ENCODE results near the gene NRXN3.

NRXN3 gene

DNA sequence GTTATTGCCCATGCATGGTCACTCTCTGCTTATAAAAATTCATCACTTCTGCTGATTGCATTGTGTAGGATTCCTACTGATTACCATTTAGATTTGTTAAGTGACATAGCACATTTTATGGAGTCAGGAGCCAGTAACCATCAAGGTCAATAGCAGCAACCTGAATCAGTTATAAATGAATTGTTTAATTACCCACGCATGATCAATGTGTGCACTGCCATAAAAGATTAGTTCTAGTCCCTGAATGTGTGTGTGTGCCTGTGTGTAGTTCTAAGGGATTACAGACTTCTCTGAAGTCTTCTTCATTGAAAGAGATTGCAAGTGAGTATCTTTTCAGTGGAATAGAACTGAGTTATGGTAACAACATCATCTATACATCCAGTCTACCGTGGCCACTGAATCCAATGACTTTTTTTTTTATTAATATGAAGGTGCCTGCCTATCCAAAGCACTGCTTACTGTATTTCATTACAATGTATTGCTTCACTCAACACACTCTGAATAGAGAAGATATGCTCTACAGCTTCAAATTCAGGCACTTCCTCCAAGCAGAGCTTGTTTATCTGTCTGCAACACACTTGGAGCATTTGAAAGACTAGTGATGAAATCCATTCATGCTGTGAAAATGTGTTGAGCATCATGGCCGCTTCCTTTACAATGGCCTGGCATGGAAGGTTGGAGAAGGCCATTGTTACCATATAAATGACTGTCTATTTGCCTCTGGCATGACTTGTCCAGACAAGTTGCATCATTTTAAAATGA is 1659.4 kb downstream of the NRXN3 start:
- Histone ChIP-seq H3K27ac (ENCODE audit: low read depth, low read length) (no peak overlapping the region), H3K9me3 (ENCODE audit: control insufficient read depth, insufficient read depth, low read length) (no peaks in the 10 kb centered on the region), H3K36me3 (ENCODE audit: control insufficient read depth, insufficient read depth, low read length) (no peaks in the 10 kb centered on the region), H3K9ac (ENCODE audit: low read depth, low read length) (no peak overlapping the region), H3K27me3 (ENCODE audit: control insufficient read depth, insufficient read depth, low read length) (no peaks in the 10 kb centered on the region), H3K4me1 (ENCODE audit: control insufficient read depth, insufficient read depth, low read length) (peaks cover 6% of the 10 kb centered on the region; the same call in 1 of the 2 replicates), H3K4me3 (ENCODE audit: low read depth, low read length) (no peak overlapping the region)

DNA sequence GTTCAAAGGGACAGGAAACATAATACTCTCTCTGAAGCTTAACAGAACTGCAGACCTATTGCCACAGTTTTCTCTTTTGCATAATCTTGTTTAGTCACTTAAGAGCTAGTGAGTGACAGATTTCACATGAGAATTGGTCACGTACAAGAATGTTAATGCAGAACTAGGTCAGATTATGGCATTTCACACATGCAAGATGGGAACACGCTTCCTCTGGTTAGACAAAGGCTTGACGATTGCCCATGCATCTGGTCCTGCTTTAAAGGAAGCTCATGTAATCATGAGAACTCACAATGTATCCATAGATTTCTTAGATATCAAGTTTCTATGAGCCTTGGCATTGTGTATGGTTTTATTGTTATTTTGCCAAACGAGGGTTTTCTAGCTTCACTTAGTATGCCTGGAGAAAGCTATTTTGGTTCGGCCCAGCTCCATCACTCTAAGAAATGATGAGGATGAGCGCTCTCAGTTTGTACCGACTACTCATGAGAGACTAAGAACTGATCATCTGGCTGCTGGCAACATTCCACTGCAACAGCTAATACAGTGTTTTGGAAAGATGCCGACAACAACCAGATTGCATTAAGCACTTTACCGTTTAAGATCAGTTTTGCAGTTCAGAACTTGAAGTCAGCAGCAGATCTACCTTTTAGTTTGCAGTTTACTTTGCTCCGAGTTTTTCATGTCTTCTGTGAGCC is 1661.2 kb downstream of the NRXN3 start:
- no peaks in the 10 kb centered on the region for H3K36me3 ChIP-seq (ENCODE audit: control insufficient read depth, insufficient read depth, low read length)
- no peak overlapping the region for H3K4me3 ChIP-seq (ENCODE audit: low read depth, low read length)
- no peaks in the 10 kb centered on the region for H3K9me3 ChIP-seq (ENCODE audit: control insufficient read depth, insufficient read depth, low read length)
- H3K9ac ChIP-seq (ENCODE audit: low read depth, low read length): no peak overlapping the region
- H3K27me3 ChIP-seq (ENCODE audit: control insufficient read depth, insufficient read depth, low read length): no peaks in the 10 kb centered on the region
- no peak overlapping the region for H3K27ac ChIP-seq (ENCODE audit: low read depth, low read length)
- H3K4me1 ChIP-seq (ENCODE audit: control insufficient read depth, insufficient read depth, low read length): no peaks in the 10 kb centered on the region

DNA sequence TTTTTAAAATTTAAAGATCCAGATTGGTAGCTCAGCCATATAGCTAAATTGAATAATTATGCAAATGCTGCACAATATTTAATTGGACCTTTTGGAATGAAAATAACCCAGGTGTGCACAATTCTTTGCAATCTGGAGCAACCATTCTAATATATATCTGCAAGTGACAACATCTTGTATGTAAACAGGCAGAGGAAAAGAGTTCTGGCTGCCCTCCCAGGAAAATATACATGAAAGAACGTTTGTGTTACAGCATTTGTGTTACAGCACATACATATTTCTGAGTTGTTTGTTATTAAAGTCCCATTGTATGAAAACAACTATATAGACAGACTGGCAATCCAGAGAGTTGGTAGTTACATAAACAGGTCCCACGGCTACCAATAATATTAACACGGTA is 1663.6 kb downstream of the NRXN3 start:
- H3K4me1 ChIP-seq (ENCODE audit: control insufficient read depth, insufficient read depth, low read length): no peaks in the 10 kb centered on the region
- H3K36me3 ChIP-seq (ENCODE audit: control insufficient read depth, insufficient read depth, low read length): no peaks in the 10 kb centered on the region
- no peaks in the 10 kb centered on the region for H3K27me3 ChIP-seq (ENCODE audit: control insufficient read depth, insufficient read depth, low read length)
- H3K9ac ChIP-seq (ENCODE audit: low read depth, low read length): no peak overlapping the region
- no peak overlapping the region for H3K27ac ChIP-seq (ENCODE audit: low read depth, low read length)
- H3K4me3 ChIP-seq (ENCODE audit: low read depth, low read length): no peak overlapping the region
- H3K9me3 ChIP-seq (ENCODE audit: control insufficient read depth, insufficient read depth, low read length): no peaks in the 10 kb centered on the region

DNA sequence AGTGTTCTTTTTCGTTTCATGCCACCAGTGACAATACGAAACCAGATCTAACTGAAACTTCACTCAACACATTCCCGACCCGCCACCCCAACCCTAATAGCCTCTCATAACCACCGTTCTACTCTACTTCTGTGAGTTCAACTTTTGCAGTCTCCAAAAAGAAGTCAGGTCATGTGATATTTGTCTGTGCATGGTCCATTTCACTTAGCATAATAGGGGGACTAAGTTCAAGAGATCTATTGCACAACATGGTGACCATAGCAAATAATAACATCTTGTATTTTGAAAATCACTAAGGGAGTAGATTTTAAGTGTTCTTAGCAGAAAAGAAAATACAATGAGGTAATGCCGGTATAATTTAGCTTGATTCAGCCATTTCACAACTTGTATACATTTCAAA is 1664.7 kb downstream of the NRXN3 start:
- no peak overlapping the region for H3K4me3 ChIP-seq (ENCODE audit: low read depth, low read length)
- H3K27me3 ChIP-seq (ENCODE audit: control insufficient read depth, insufficient read depth, low read length): no peaks in the 10 kb centered on the region
- H3K36me3 ChIP-seq (ENCODE audit: control insufficient read depth, insufficient read depth, low read length): no peaks in the 10 kb centered on the region
- no peaks in the 10 kb centered on the region for H3K9me3 ChIP-seq (ENCODE audit: control insufficient read depth, insufficient read depth, low read length)
- H3K4me1 ChIP-seq (ENCODE audit: control insufficient read depth, insufficient read depth, low read length): no peaks in the 10 kb centered on the region
- no peak overlapping the region for H3K27ac ChIP-seq (ENCODE audit: low read depth, low read length)
- no peak overlapping the region for H3K9ac ChIP-seq (ENCODE audit: low read depth, low read length)

DNA sequence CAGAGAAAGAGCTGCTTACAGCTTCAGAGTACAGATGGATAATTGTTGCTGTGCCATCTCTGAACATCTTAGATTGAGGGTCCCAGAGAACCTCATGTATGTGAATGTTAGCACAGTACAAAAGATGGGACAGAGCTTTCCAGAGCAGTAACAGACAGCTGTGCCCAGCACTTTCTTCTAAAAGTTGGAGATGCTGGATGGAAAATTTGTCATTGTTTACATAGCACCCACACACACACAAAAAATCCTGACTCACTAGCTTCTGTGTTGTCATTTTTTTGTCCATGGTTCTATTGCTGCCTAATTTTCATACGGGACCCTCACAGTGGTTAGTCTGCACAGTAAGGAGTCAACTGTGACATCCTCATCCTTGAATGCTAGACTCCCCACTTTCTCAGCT is 1666.4 kb downstream of the NRXN3 start:
- no peak overlapping the region for H3K27ac ChIP-seq (ENCODE audit: low read depth, low read length)
- H3K4me3 ChIP-seq (ENCODE audit: low read depth, low read length): no peak overlapping the region
- no peaks in the 10 kb centered on the region for H3K4me1 ChIP-seq (ENCODE audit: control insufficient read depth, insufficient read depth, low read length)
- no peak overlapping the region for H3K9ac ChIP-seq (ENCODE audit: low read depth, low read length)
- H3K36me3 ChIP-seq (ENCODE audit: control insufficient read depth, insufficient read depth, low read length): no peaks in the 10 kb centered on the region
- H3K9me3 ChIP-seq (ENCODE audit: control insufficient read depth, insufficient read depth, low read length): no peaks in the 10 kb centered on the region
- no peaks in the 10 kb centered on the region for H3K27me3 ChIP-seq (ENCODE audit: control insufficient read depth, insufficient read depth, low read length)

DNA sequence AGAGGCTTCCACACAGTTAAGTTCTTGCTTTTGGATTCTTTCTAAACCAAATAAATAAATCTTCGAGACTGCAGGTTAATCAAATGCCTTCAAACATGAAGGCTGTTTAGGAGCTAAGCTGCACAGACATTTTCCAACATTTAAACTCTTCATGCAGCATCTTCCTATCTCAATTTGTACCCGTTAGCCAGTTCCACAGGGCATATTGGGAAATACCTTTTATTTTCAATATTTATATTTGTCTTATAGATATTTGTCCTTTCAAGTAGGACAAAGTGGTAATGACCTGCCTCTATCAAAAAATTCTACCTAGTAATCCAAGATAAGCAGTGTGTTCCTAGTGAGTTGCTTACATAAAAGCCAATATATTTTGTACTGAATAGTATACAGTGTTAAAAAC is 1667.5 kb downstream of the NRXN3 start:
- H3K4me1 ChIP-seq (ENCODE audit: control insufficient read depth, insufficient read depth, low read length): no peaks in the 10 kb centered on the region

DNA sequence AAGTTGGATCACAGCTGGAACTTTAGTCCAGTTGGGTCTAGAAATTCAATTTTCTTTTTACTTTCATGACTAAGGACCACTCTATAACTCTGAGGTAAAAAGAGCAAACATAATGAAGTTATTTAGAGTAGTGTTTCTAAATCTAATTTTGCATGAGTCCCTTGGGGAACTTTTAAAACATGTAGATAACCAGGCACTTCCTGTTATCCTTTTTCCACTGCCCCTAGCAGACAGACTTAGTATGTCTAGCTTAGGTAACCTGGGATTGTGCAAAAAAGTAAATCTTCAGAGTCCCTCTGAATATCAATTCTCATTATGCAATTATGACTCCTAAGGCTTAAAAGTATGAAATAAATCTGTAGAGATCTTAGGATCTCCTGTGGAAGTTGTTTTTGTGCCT is 1669.9 kb downstream of the NRXN3 start:
- no peaks in the 10 kb centered on the region for H3K27me3 ChIP-seq (ENCODE audit: control insufficient read depth, insufficient read depth, low read length)
- H3K9ac ChIP-seq (ENCODE audit: low read depth, low read length): no peak overlapping the region
- no peaks in the 10 kb centered on the region for H3K36me3 ChIP-seq (ENCODE audit: control insufficient read depth, insufficient read depth, low read length)
- no peak overlapping the region for H3K4me3 ChIP-seq (ENCODE audit: low read depth, low read length)
- H3K9me3 ChIP-seq (ENCODE audit: control insufficient read depth, insufficient read depth, low read length): no peaks in the 10 kb centered on the region
- H3K4me1 ChIP-seq (ENCODE audit: control insufficient read depth, insufficient read depth, low read length): no peaks in the 10 kb centered on the region
- H3K27ac ChIP-seq (ENCODE audit: low read depth, low read length): no peak overlapping the region

More for the DNA sequence above, 1667.5 kb downstream of the NRXN3 start:
- Histone ChIP-seq H3K9ac (ENCODE audit: low read depth, low read length) (no peak overlapping the region), H3K27me3 (ENCODE audit: control insufficient read depth, insufficient read depth, low read length) (no peaks in the 10 kb centered on the region), H3K4me3 (ENCODE audit: low read depth, low read length) (no peak overlapping the region), H3K27ac (ENCODE audit: low read depth, low read length) (no peak overlapping the region), H3K9me3 (ENCODE audit: control insufficient read depth, insufficient read depth, low read length) (no peaks in the 10 kb centered on the region), H3K36me3 (ENCODE audit: control insufficient read depth, insufficient read depth, low read length) (no peaks in the 10 kb centered on the region)

DNA sequence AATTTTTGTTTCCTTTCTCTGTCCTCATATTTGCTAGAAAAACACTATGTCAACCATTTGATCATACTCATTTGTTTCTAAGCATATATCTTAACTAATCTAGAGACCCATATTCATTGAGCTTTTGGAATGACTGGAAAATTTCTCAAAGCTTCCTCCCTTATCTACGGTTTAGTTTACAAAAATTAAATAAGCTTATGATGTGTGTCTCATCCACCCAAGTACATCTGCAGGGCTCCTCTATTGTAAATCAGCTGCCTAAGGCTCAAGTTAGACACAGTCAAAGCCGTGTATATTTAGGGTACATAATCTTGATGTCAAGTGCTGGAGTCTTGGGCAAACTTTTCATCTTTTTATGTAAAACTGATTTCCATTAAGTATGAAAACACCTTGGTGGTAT is 1670.7 kb downstream of the NRXN3 start:
- H3K27ac ChIP-seq (ENCODE audit: low read depth, low read length): no peak overlapping the region
- H3K9ac ChIP-seq (ENCODE audit: low read depth, low read length): no peak overlapping the region
- H3K27me3 ChIP-seq (ENCODE audit: control insufficient read depth, insufficient read depth, low read length): no peaks in the 10 kb centered on the region
- no peaks in the 10 kb centered on the region for H3K4me1 ChIP-seq (ENCODE audit: control insufficient read depth, insufficient read depth, low read length)
- no peaks in the 10 kb centered on the region for H3K36me3 ChIP-seq (ENCODE audit: control insufficient read depth, insufficient read depth, low read length)
- no peak overlapping the region for H3K4me3 ChIP-seq (ENCODE audit: low read depth, low read length)
- H3K9me3 ChIP-seq (ENCODE audit: control insufficient read depth, insufficient read depth, low read length): no peaks in the 10 kb centered on the region

DNA sequence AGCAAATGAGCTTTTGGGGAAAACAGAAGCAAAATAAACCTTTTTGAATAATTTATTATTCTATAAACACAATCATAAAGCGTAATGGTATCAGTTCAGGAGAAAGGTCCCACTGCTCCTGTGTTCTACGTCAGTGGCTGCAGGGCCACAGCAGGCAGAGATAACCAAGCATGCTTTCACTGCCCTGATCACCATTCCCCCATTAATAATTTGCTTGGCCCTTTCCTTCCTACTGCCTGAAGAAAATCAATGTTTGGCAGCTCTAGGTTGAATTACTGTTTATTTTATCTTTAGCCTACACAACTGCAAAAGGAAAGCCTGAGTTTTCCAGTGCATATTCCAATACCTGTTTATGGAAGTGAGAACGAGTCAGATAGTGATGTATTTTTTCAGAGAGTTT is 1671.3 kb downstream of the NRXN3 start:
- Histone ChIP-seq H3K4me1 (ENCODE audit: control insufficient read depth, insufficient read depth, low read length) (no peaks in the 10 kb centered on the region), H3K9me3 (ENCODE audit: control insufficient read depth, insufficient read depth, low read length) (no peaks in the 10 kb centered on the region), H3K4me3 (ENCODE audit: low read depth, low read length) (no peak overlapping the region), H3K36me3 (ENCODE audit: control insufficient read depth, insufficient read depth, low read length) (no peaks in the 10 kb centered on the region), H3K27me3 (ENCODE audit: control insufficient read depth, insufficient read depth, low read length) (no peaks in the 10 kb centered on the region), H3K27ac (ENCODE audit: low read depth, low read length) (no peak overlapping the region), H3K9ac (ENCODE audit: low read depth, low read length) (no peak overlapping the region)

DNA sequence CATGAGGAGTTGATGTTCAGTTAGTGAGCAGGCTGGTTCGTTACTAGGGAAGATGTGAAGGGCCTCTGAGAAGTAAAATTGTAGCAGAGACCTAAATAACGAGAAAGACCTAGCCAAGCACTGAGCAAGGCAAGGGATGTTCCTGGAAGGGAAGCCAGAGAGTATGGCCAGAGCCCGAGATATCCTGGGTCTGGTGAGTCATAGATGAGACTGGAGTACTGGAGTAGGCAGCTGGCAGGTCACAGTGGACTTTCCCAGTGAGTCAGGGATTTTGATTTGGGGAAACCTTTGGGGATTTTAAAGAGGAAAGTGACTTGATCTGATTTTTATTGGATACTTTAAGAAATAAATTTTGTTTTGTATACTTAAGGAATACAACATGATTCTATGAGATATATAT is 1672.1 kb downstream of the NRXN3 start:
- no peak overlapping the region for H3K9ac ChIP-seq (ENCODE audit: low read depth, low read length)
- no peaks in the 10 kb centered on the region for H3K27me3 ChIP-seq (ENCODE audit: control insufficient read depth, insufficient read depth, low read length)
- H3K36me3 ChIP-seq (ENCODE audit: control insufficient read depth, insufficient read depth, low read length): no peaks in the 10 kb centered on the region
- no peak overlapping the region for H3K27ac ChIP-seq (ENCODE audit: low read depth, low read length)
- H3K4me1 ChIP-seq (ENCODE audit: control insufficient read depth, insufficient read depth, low read length): peaks cover 4% of the 10 kb centered on the region
- no peak overlapping the region for H3K4me3 ChIP-seq (ENCODE audit: low read depth, low read length)
- H3K9me3 ChIP-seq (ENCODE audit: control insufficient read depth, insufficient read depth, low read length): no peaks in the 10 kb centered on the region

DNA sequence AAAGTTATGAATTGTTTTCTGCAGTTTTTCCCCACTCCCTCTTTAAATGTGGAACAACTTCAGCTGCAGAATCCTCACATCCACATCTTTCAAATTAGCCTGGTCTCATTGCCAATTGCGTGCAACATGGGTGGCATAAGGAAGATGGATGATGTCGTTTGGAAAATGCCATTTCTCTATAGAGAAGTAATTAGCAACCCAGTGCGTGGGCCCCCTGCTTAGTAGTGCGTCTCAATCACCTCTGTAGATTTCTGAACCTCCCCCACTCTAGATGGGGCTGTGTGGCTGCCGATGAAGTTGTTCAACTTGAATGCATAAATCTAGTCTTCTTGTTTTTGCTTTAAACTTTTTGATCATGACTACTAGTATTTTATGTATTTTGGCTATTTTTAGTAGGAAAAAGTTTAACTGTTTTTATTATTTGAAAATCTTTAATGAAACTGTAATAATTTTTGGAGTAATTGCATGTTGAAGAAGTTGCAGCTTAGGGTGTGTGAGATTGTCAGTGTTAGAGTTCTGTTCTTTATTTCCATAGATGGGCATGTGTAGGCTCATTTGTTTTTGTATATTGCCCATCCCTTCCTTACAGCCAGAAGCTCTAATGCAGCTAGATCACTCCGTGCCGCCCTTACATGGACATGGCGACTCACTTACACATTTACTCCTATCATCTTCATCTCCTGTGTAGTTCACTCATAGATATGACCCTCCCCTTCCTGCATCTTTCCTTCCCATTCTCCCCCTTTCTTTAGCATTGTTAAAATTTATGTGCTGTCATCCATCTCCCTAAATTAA is 1683.0 kb downstream of the NRXN3 start:
- Histone ChIP-seq H3K4me1 (ENCODE audit: control insufficient read depth, insufficient read depth, low read length) (peaks cover 12% of the 10 kb centered on the region), H3K36me3 (ENCODE audit: control insufficient read depth, insufficient read depth, low read length) (no peaks in the 10 kb centered on the region), H3K27me3 (ENCODE audit: control insufficient read depth, insufficient read depth, low read length) (no peaks in the 10 kb centered on the region), H3K4me3 (ENCODE audit: low read depth, low read length) (no peak overlapping the region), H3K9ac (ENCODE audit: low read depth, low read length) (no peak overlapping the region), H3K27ac (ENCODE audit: low read depth, low read length) (no peak overlapping the region), H3K9me3 (ENCODE audit: control insufficient read depth, insufficient read depth, low read length) (no peaks in the 10 kb centered on the region)

Data from HUES48 (cell line).